Keratinocyte (primary cell): ENCODE measurements around the gene PDCD11. TPM values are rescaled to one million over a fixed set of nuclear protein-coding genes. Genes with fewer than 3 reads are reported as not detected.

ENCODE experiments used
- DNase-seq: peaks from one replicate; pipeline ENCODE4 v3.0.0-alpha.2; 2011; ENCODE audit warnings: low read depth, missing footprints, low spot score
- FAIRE-seq: peaks from 2 replicates; lab custom pipeline; 2011; peaks lifted over from hg19 to GRCh38; lab: Jason Lieb, UNC
- H2AFZ ChIP-seq: 2 replicates; pipeline ENCODE4 v1.6.0; 2012; ENCODE audit warnings: low read length, control low read depth, inconsistent platforms; ENCODE audit not compliant: control insufficient read depth
- H3K27ac ChIP-seq: 2 replicates; pipeline ENCODE4 v1.5.1; 2011; ENCODE audit warnings: low read length; ENCODE audit not compliant: control insufficient read depth, insufficient read depth
- H3K27me3 ChIP-seq: 3 replicates; pipeline ENCODE4 v1.6.0; 2011; ENCODE audit warnings: low read length; ENCODE audit not compliant: control insufficient read depth, insufficient read depth; ENCODE audit errors: extremely low read depth
- H3K36me3 ChIP-seq, 2 experiments: 2 replicates in 1 of 2; 3 replicates in 1 of 2; pipeline ENCODE4 v1.5.1; 2011; ENCODE audit warnings: low read length in 2 of 2, mild to moderate bottlenecking in 1 of 2; ENCODE audit not compliant: control insufficient read depth in 2 of 2, insufficient read depth in 2 of 2; ENCODE audit errors: extremely low read depth in 1 of 2
- H3K4me1 ChIP-seq: 3 replicates; pipeline ENCODE4 v1.5.1; 2011; ENCODE audit warnings: low read length; ENCODE audit not compliant: control insufficient read depth, insufficient read depth; ENCODE audit errors: extremely low read depth
- H3K4me2 ChIP-seq: 3 replicates; pipeline ENCODE4 v1.6.0; 2011; ENCODE audit warnings: low read depth, low read length; ENCODE audit not compliant: control insufficient read depth, insufficient read depth; ENCODE audit errors: extremely low read depth
- H3K4me3 ChIP-seq, 3 experiments: fragments of 200-600 bp in 1 of 3; sonication (generic) in 1 of 3; 2 replicates in 2 of 3; 3 replicates in 1 of 3; pipeline ENCODE4 v1.5.1; 2011 to 2016; ENCODE audit warnings: low read length in 3 of 3, mild to moderate bottlenecking in 3 of 3, control low read depth in 2 of 3, inconsistent platforms in 1 of 3, low read depth in 1 of 3, mixed read lengths in 1 of 3, mixed run types in 1 of 3, moderate library complexity in 1 of 3; ENCODE audit not compliant: control insufficient read depth in 2 of 3, insufficient read depth in 2 of 3; ENCODE audit errors: extremely low read depth in 1 of 3
- H3K79me2 ChIP-seq: 2 replicates; pipeline ENCODE4 v1.6.0; 2012; ENCODE audit warnings: low read length; ENCODE audit not compliant: control insufficient read depth, insufficient read depth
- H3K9ac ChIP-seq: 3 replicates; pipeline ENCODE4 v1.6.0; 2011; ENCODE audit warnings: low read length; ENCODE audit not compliant: control insufficient read depth, insufficient read depth; ENCODE audit errors: extremely low read depth
- H3K9me1 ChIP-seq: 3 replicates; pipeline ENCODE4 v1.6.0; 2011; ENCODE audit warnings: low read length; ENCODE audit not compliant: control insufficient read depth, insufficient read depth; ENCODE audit errors: extremely low read depth
- H3K9me3 ChIP-seq: 2 replicates; pipeline ENCODE4 v1.5.1; 2012; ENCODE audit warnings: low read depth, low read length; ENCODE audit not compliant: control insufficient read depth
- H4K20me1 ChIP-seq: 3 replicates; pipeline ENCODE4 v1.6.0; 2011; ENCODE audit warnings: low read length; ENCODE audit not compliant: control insufficient read depth, insufficient read depth; ENCODE audit errors: extremely low read depth
- EZH2 ChIP-seq: IDR thresholded peaks from one replicate; pipeline ENCODE4 v1.6.1; 2012; ENCODE audit warnings: inconsistent platforms, mild to moderate bottlenecking, low read length, moderate library complexity
- dilution Hi-C: fragments of 300-500 bp; cut with MboI; formaldehyde crosslinking; loops from one replicate; pipeline ENCODE4 v1.7.0; 2020; ENCODE audit warnings: low sequenced_read_pairs; ENCODE audit not compliant: extremely low pct_ligation_motif_present
- polyA plus RNA-seq, 5 experiments: library from polyadenylated mRNA; depleted of rRNA in 3 of 5; stranded (reverse) in 3 of 5; stranded (forward) in 1 of 5; unstranded in 1 of 5; fragments of >200 nt; gene quantifications; 1 replicate in 1 of 5; 2 replicates in 3 of 5; 3 replicates in 1 of 5; pipeline versions ENCODE4 v1.2.1 to v1.2.3, GENCODE V29; 2011 to 2012; ENCODE audit warnings: missing spikeins in 2 of 5, low read depth in 1 of 5, low replicate concordance in 1 of 5
- TF ChIP-seq, protein P1 (sequence below), 3 experiments: IDR thresholded peaks in 1 of 3; conservative IDR thresholded peaks in 1 of 3; optimal IDR thresholded peaks in 1 of 3; 2 replicates in 2 of 3; 3 replicates in 1 of 3; pipeline versions ENCODE3 to v1.5.1; 2011; ENCODE audit warnings: low read length in 3 of 3, mild to moderate bottlenecking in 3 of 3, moderate library complexity in 2 of 3, control low read depth in 1 of 3, inconsistent platforms in 1 of 3; ENCODE audit not compliant: insufficient read depth in 2 of 3; ENCODE audit errors: extremely low read depth in 1 of 3

The PDCD11 gene
- polyA plus RNA-seq, 1 donor (not counting 4 experiments of a cell fraction or from before 2014, with no cell fraction given): 28.6 TPM

DNA sequence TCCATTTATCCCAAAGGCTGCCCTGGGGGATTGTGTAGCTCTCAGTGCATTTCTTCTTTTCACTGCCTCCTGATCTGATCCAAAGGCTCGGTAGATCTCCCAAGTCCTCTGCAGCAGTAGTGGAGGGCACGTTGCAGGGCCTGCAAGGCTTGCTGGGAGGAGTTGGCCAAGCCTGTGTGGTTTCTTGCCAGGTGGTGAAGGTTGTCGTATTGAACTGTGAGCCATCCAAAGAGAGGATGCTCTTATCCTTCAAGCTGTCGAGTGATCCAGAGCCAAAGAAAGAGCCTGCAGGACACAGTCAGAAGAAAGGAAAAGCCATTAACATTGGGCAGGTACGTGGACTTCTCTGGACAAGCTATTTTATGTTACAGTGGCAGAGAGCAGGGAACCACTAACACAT is 21.2 kb downstream of the PDCD11 start:
- FAIRE-seq: no peak

DNA sequence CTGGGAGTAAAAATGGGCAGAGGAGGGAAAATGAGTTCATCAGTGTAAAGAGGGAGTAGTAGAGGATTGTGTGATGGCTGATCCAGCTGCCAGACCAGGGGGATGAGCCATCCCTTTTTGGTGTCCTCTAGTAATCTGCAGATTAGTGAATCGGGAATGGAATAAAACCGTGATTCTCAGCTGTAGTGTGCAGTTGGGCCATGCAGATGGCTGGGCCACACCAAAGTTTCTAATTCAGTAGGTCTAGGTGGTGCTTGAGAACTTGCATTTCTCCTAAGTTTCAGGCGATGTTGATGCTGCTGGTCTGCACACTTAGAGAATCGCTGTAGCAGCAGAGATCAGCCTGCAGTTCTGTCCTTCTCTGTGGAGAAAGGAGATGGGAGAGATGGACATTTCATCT is 22.7 kb downstream of the PDCD11 start:
- peaks cover 67 to 69% of the 10 kb centered on the region in 2 experiments for H3K36me3 ChIP-seq
- TF ChIP-seq EZH2: no peak
- TF ChIP-seq, protein P1, sequence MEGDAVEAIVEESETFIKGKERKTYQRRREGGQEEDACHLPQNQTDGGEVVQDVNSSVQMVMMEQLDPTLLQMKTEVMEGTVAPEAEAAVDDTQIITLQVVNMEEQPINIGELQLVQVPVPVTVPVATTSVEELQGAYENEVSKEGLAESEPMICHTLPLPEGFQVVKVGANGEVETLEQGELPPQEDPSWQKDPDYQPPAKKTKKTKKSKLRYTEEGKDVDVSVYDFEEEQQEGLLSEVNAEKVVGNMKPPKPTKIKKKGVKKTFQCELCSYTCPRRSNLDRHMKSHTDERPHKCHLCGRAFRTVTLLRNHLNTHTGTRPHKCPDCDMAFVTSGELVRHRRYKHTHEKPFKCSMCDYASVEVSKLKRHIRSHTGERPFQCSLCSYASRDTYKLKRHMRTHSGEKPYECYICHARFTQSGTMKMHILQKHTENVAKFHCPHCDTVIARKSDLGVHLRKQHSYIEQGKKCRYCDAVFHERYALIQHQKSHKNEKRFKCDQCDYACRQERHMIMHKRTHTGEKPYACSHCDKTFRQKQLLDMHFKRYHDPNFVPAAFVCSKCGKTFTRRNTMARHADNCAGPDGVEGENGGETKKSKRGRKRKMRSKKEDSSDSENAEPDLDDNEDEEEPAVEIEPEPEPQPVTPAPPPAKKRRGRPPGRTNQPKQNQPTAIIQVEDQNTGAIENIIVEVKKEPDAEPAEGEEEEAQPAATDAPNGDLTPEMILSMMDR (optimal IDR thresholded peaks at IDR 0.05 in 1 of 3, IDR thresholded peaks at IDR 0.05 in 1 of 3, conservative IDR thresholded peaks at IDR 0.05 in 1 of 3; ENCODE audit: extremely low read depth in 1 of 3, insufficient read depth in 2 of 3, low read length in 3 of 3): no peak
- FAIRE-seq: no peak

More for the DNA sequence above, 21.2 kb downstream of the PDCD11 start:
- Histone ChIP-seq H3K36me3 (peaks cover 70 to 72% of the 10 kb centered on the region in 2 experiments), H2AFZ (no peak overlapping the region), H3K4me1 (no peaks in the 10 kb centered on the region), H3K9me1 (no peaks in the 10 kb centered on the region), H4K20me1 (no peaks in the 10 kb centered on the region), H3K27ac (no peak overlapping the region), H3K27me3 (no peaks in the 10 kb centered on the region), H3K79me2 (no peaks in the 10 kb centered on the region), H3K4me3 (no peak overlapping the region), H3K4me2 (no peak overlapping the region), H3K9ac (no peak overlapping the region), H3K9me3 (no peaks in the 10 kb centered on the region)
- dilution Hi-C loops: no loop called here
- DNase-seq: no peak
- TF ChIP-seq, protein P1 (optimal IDR thresholded peaks at IDR 0.05 in 1 of 3, IDR thresholded peaks at IDR 0.05 in 1 of 3, conservative IDR thresholded peaks at IDR 0.05 in 1 of 3; ENCODE audit: extremely low read depth in 1 of 3, insufficient read depth in 2 of 3, low read length in 3 of 3): no peak
- TF ChIP-seq EZH2: no peak

More for the DNA sequence above, 22.7 kb downstream of the PDCD11 start:
- Histone ChIP-seq H3K27ac (no peak overlapping the region), H3K27me3 (no peaks in the 10 kb centered on the region), H3K4me2 (no peak overlapping the region), H4K20me1 (no peaks in the 10 kb centered on the region), H3K9me3 (no peaks in the 10 kb centered on the region), H3K9ac (no peak overlapping the region), H3K79me2 (no peaks in the 10 kb centered on the region), H2AFZ (no peak overlapping the region), H3K4me1 (no peaks in the 10 kb centered on the region), H3K4me3 (no peak overlapping the region), H3K9me1 (no peaks in the 10 kb centered on the region)
- dilution Hi-C loops: no loop called here
- no peak for DNase-seq
